CD14-positive monocyte (primary cell): ENCODE results near the gene TCEAL7. TPM values are rescaled to one million over a fixed set of nuclear protein-coding genes. Genes with fewer than 3 reads are reported as not detected.

ENCODE experiments used
- DNase-seq, 3 donors: peaks; one replicate each; pipeline ENCODE4 v3.0.0-alpha.2; 2011 to 2022
- H2AFZ ChIP-seq: 2 replicates; pipeline ENCODE4 v1.6.0; 2012; ENCODE audit warnings: mild to moderate bottlenecking, low read depth, low read length, inconsistent platforms; ENCODE audit not compliant: insufficient read depth, poor library complexity, severe bottlenecking
- H3K27ac ChIP-seq, 2 donors: 1 replicate in 1 of 2; 2 replicates in 1 of 2; pipeline ENCODE4 v1.5.1; 2012 to 2013; ENCODE audit warnings: low read length in 2 of 2, control low read depth in 1 of 2, inconsistent platforms in 1 of 2, low read depth in 1 of 2, mild to moderate bottlenecking in 1 of 2
- H3K27me3 ChIP-seq, 2 donors: one replicate each; pipeline versions ENCODE4 v1.6.0 to v1.6.1; 2011 to 2013; ENCODE audit warnings: low read length in 2 of 2; ENCODE audit not compliant: control insufficient read depth in 2 of 2, insufficient read depth in 2 of 2
- H3K36me3 ChIP-seq, 2 donors: replicated peaks in 1 of 2; 1 replicate in 1 of 2; 2 replicates in 1 of 2; pipeline versions ENCODE4 v1.5.1 to v1.6.1; 2012 to 2013; ENCODE audit warnings: low read length in 2 of 2, control low read depth in 1 of 2, inconsistent platforms in 1 of 2, mild to moderate bottlenecking in 1 of 2; ENCODE audit not compliant: insufficient read depth in 2 of 2, control insufficient read depth in 1 of 2
- H3K4me1 ChIP-seq, 2 donors: 1 replicate in 1 of 2; 2 replicates in 1 of 2; pipeline versions ENCODE4 v1.5.1 to v1.6.1; 2012 to 2013; ENCODE audit warnings: low read length in 2 of 2, control low read depth in 1 of 2, inconsistent platforms in 1 of 2, mild to moderate bottlenecking in 1 of 2, moderate library complexity in 1 of 2; ENCODE audit not compliant: insufficient read depth in 2 of 2, control insufficient read depth in 1 of 2
- H3K4me2 ChIP-seq: replicated peaks from 2 replicates; pipeline ENCODE3; 2012; ENCODE audit warnings: low read length, moderate library complexity, mild to moderate bottlenecking; ENCODE audit not compliant: poor library complexity, severe bottlenecking; ENCODE audit errors: extremely low read depth
- H3K4me3 ChIP-seq, 3 experiments: fragments of 200-600 bp in 1 of 3; sonication (generic) in 1 of 3; replicated peaks in 1 of 3; 1 replicate in 2 of 3; 2 replicates in 1 of 3; pipeline ENCODE4 v1.5.1; 2011 to 2013; ENCODE audit warnings: low read length in 3 of 3, mild to moderate bottlenecking in 3 of 3, control low read depth in 2 of 3, low read depth in 2 of 3, inconsistent platforms in 1 of 3, moderate library complexity in 1 of 3
- H3K79me2 ChIP-seq: 2 replicates; pipeline ENCODE4 v1.6.0; 2012; ENCODE audit warnings: mild to moderate bottlenecking, control low read depth, inconsistent platforms, low read length, moderate library complexity; ENCODE audit not compliant: insufficient read depth
- H3K9ac ChIP-seq: 2 replicates; pipeline ENCODE4 v1.6.0; 2017; ENCODE audit warnings: low read length, mild to moderate bottlenecking; ENCODE audit not compliant: insufficient read depth, poor library complexity, severe bottlenecking
- H3K9me3 ChIP-seq, 2 donors: replicated peaks in 1 of 2; 1 replicate in 1 of 2; 2 replicates in 1 of 2; pipeline versions ENCODE4 v1.5.1 to v1.6.1; 2012 to 2013; ENCODE audit warnings: low read length in 2 of 2, control low read depth in 1 of 2; ENCODE audit not compliant: control insufficient read depth in 1 of 2, insufficient read depth in 1 of 2
- H4K20me1 ChIP-seq: 2 replicates; pipeline ENCODE4 v1.6.0; 2012; ENCODE audit warnings: mild to moderate bottlenecking, low read length, control low read depth, moderate library complexity; ENCODE audit not compliant: insufficient read depth
- H3K27ac Mint-ChIP-seq, 7 donors: one replicate each; pipeline ENCODE4 v1.8.0; 2020; ENCODE audit warnings: mild to moderate bottlenecking in 7 of 7, mixed read lengths in 7 of 7, moderate library complexity in 6 of 7, inconsistent platforms in 2 of 7
- H3K27me3 Mint-ChIP-seq, 3 donors: one replicate each; pipeline ENCODE4 v1.8.0; 2021 to 2022; ENCODE audit warnings: low read depth in 3 of 3, mild to moderate bottlenecking in 3 of 3, mixed read lengths in 3 of 3, moderate library complexity in 3 of 3, inconsistent platforms in 1 of 3
- H3K36me3 Mint-ChIP-seq, 2 donors: one replicate each; pipeline ENCODE4 v1.8.0; 2020; ENCODE audit warnings: mixed read lengths in 2 of 2, inconsistent platforms in 1 of 2, mild to moderate bottlenecking in 1 of 2
- H3K4me1 Mint-ChIP-seq: one replicate; pipeline ENCODE4 v1.8.0; 2020; ENCODE audit warnings: mild to moderate bottlenecking, mixed read lengths
- H3K4me3 Mint-ChIP-seq, 2 donors: one replicate each; pipeline ENCODE4 v1.8.0; 2020; ENCODE audit warnings: mild to moderate bottlenecking in 2 of 2, mixed read lengths in 2 of 2, moderate library complexity in 1 of 2
- H3K9me3 Mint-ChIP-seq, 7 donors: one replicate each; pipeline ENCODE4 v1.8.0; 2020 to 2022; ENCODE audit warnings: mixed read lengths in 7 of 7, mild to moderate bottlenecking in 6 of 7, moderate library complexity in 6 of 7, inconsistent platforms in 2 of 7
- CTCF ChIP-seq: fragments of 200-600 bp; IDR thresholded peaks from one replicate; pipeline ENCODE4 v1.8.0; 2022; ENCODE audit warnings: antibody characterized with exemption, mild to moderate bottlenecking
- WGBS: methylation state at CpG from one replicate; pipeline ENCODE4 v1.1.5; 2013; ENCODE audit warnings: missing lambda C conversion rate; ENCODE audit not compliant: insufficient coverage; 5-methylcytosine and 5-hydroxymethylcytosine counted together
- intact Hi-C, 2 donors: fragments of 100-400 bp; cut with micrococcal nuclease; formaldehyde crosslinking; loops; one replicate each; pipeline versions ENCODE4 v1.15.0 to v1.15.1; 2023
- polyA plus RNA-seq, 3 donors: library from polyadenylated mRNA; depleted of rRNA in 1 of 3; unstranded in 2 of 3; stranded (reverse) in 1 of 3; fragments of 300-500 nt in 2 of 3; fragments of >200 nt in 1 of 3; fragmentation: Illumina TruSeq in 2 of 3; gene quantifications; 1 replicate in 2 of 3; 2 replicates in 1 of 3; pipeline ENCODE4 v1.2.3, GENCODE V29; 2012 to 2021

The TCEAL7 gene
- polyA plus RNA-seq, 3 donors = not detected

DNA sequence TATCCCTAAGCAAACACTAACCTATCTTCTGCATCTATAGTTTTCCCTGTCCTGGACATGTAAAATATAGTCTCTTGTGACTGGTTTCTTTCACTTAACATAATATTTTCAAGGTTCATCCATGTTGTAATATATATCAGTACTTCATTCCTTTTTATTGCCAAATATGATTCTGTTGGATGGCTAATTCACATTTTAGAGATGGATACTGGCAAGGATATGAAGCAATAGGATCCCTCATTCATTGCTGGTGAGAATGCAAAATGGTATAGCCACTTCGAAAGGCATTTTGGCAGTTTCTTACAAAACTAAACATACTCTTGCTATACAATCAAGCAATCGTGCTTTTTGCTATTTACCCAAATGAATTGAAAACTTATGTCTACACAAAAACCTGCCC lies 33.0 kb downstream of the TCEAL7 start:
- Mint-ChIP-seq H3K27ac (no peak overlapping the region), H3K4me1 (peaks cover 8% of the 10 kb centered on the region), H3K4me3 (no peak overlapping the region), H3K36me3 (no peaks in the 10 kb centered on the region), H3K9me3 (peaks cover 0 to 3% (median 0%) of the 10 kb centered on the region in 7 donors), H3K27me3 (peaks cover 0 to 2% (median 0%) of the 10 kb centered on the region in 3 donors)
- no peak overlapping the region for H3K4me3 ChIP-seq
- H3K27me3 ChIP-seq = no peaks in the 10 kb centered on the region
- no peaks in the 10 kb centered on the region for H3K79me2 ChIP-seq
- H3K4me1 ChIP-seq = no peaks in the 10 kb centered on the region
- no peak for DNase-seq
- no peak overlapping the region for H3K27ac ChIP-seq
- no peaks in the 10 kb centered on the region for H3K36me3 ChIP-seq
- no peak for TF ChIP-seq CTCF
- H2AFZ ChIP-seq = no peak overlapping the region
- no CpG with 5 or more reads among the region's 2 CpGs for WGBS
- intact Hi-C loops = no loop called here
- no peaks in the 10 kb centered on the region for H4K20me1 ChIP-seq
- no peak overlapping the region for H3K4me2 ChIP-seq
- no peak overlapping the region for H3K9ac ChIP-seq
- H3K9me3 ChIP-seq = no peaks in the 10 kb centered on the region

- no peak for TF ChIP-seq CTCF
- H2AFZ ChIP-seq = no peak overlapping the region
- H3K27me3 ChIP-seq = no peaks in the 10 kb centered on the region
- H3K79me2 ChIP-seq = no peaks in the 10 kb centered on the region
- H3K4me3 ChIP-seq = no peak overlapping the region
- intact Hi-C loops = no loop called here
- Mint-ChIP-seq H3K27ac (no peak overlapping the region), H3K4me3 (no peak overlapping the region), H3K27me3 (peaks cover 0 to 3% (median 0%) of the 10 kb centered on the region in 3 donors), H3K4me1 (peaks cover 12% of the 10 kb centered on the region), H3K36me3 (no peaks in the 10 kb centered on the region), H3K9me3 (peaks cover 0 to 2% (median 0%) of the 10 kb centered on the region in 7 donors)
- no peaks in the 10 kb centered on the region for H3K9me3 ChIP-seq
- H3K27ac ChIP-seq = no peak overlapping the region
- H3K4me1 ChIP-seq = no peaks in the 10 kb centered on the region
- no peak overlapping the region for H3K9ac ChIP-seq
- no CpG with 5 or more reads among the region's 1 CpG for WGBS
- H3K4me2 ChIP-seq = no peak overlapping the region
- no peaks in the 10 kb centered on the region for H3K36me3 ChIP-seq
- DNase-seq = no peak
- H4K20me1 ChIP-seq = no peaks in the 10 kb centered on the region
Observed at GRCh38 chrX:103367502-103367901, 37.5 kb downstream of the TCEAL7 start.
